Measurements from ENCODE around the gene IQCE. TPM values are rescaled to one million over a fixed set of nuclear protein-coding genes. Genes with fewer than 3 reads are reported as not detected.

IQCE gene, protein sequence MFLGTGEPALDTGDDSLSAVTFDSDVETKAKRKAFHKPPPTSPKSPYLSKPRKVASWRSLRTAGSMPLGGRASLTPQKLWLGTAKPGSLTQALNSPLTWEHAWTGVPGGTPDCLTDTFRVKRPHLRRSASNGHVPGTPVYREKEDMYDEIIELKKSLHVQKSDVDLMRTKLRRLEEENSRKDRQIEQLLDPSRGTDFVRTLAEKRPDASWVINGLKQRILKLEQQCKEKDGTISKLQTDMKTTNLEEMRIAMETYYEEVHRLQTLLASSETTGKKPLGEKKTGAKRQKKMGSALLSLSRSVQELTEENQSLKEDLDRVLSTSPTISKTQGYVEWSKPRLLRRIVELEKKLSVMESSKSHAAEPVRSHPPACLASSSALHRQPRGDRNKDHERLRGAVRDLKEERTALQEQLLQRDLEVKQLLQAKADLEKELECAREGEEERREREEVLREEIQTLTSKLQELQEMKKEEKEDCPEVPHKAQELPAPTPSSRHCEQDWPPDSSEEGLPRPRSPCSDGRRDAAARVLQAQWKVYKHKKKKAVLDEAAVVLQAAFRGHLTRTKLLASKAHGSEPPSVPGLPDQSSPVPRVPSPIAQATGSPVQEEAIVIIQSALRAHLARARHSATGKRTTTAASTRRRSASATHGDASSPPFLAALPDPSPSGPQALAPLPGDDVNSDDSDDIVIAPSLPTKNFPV
- 1 to 10 TPM; 7.2 to 8.4 TPM for total RNA-seq

DNA sequence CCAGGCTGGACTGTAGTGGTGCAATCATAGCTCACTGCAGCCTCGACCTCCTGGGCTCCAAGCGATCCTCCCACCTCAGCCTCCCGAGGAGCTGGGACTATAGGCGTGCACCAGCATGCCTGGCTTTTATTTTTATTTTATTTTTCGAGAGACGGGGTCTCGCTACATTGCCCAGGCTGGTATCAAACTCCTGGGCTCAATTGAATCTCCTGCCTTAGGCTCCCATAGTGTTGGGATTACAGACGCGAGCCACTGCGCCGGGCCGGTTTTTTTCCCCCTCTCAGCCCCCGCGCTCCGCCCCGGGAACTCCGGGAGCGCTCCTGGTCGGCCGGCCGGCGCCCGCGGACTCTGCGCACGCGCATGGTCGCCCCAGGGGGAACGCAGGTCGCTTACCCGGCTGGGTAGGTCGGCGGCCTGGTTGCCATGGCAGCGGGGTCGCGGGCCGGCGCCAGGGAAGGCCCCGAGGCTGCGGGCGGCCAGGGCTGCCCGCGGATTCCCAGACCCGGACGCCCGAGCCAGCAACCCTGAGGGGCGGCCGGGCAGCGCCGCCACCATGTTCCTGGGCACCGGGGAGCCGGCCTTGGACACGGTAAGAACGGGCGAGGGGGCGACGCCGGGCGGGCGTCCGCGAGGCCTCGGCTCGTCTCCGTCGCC lies at the start of gene IQCE:
Gene IQCE, plus strand, starts transcription at position 351 of the 654 bp plus-strand sequence. Its CDS starts 203 bp downstream, at position 554.
- peak; percentile 50 for ATAC-seq
- CTCF ChIA-PET: interaction anchor here (0.6 kb wide), 1 partner anchor 194 kb away, joined by 4 read pairs; no protein-coding TSS in a partner anchor
- peak; percentile 94 for DNase-seq
- POLR2A ChIA-PET: interaction anchor here (0.6 kb wide), 2 partner anchors 28 to 709 kb away, joined by 4 to 5 read pairs; no protein-coding TSS in a partner anchor
- Mint-ChIP-seq H3K36me3 (ENCODE audit: low read depth) (peaks cover 10% of the 10 kb centered on the region), H3K4me1 (peaks cover 23% of the 10 kb centered on the region), H3K9me3 (ENCODE audit: low read depth) (no peaks in the 10 kb centered on the region), H3K4me3 (peak within 1 kb of the TSS; percentile 73), H3K27ac (no peak within 1 kb of the TSS), H3K27me3 (no peaks in the 10 kb centered on the region)
- intact Hi-C loops (cut with DNase I, micrococcal nuclease): loop anchor here (1.0 to 10.0 kb wide), 8 partner anchors 28 to 1026 kb away; partner anchors contain the start of genes TTYH3 (in 2 of the 2) and EIF3B (in 1 of the 2)

DNA sequence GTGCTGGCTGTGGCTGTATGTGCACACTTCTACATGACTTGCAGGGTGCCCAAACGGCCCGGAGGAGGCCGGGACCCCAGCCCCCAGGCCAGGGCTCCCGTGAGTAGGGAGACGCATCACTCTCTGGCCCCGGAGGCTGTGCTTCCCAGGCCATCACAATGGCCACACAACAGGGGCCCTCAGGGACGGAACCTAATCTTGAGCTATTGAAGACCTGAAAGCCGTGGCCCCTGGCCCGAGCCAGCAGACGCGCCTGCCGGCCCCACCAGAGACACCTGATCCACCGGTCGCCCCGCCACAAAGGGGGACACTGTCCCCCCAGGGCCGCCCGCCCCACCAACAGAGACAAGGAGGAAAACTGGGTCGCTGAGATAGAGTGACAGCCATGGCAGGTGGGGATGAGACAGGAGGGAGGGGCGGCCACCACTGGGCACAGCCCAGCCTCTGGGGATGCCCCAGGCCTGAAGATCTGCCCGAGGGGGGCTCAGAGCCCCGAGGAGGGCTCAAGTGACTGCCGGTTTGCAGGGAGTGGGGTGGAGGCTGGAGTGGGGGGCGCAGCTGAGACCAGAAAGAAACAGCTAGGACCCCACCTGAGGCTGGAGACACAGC lies 49.4 kb upstream of the IQCE start:
- H3K36me3 Mint-ChIP-seq (ENCODE audit: low read depth): no peaks in the 10 kb centered on the region
- H3K27me3 Mint-ChIP-seq: no peaks in the 10 kb centered on the region
- intact Hi-C loops (cut with DNase I, micrococcal nuclease): no loop called here
- CTCF ChIA-PET: interaction anchor here (1.2 kb wide), 1 partner anchor 11 kb away, joined by 4 read pairs; no protein-coding TSS in a partner anchor
- peak overlapping the region; percentile 54 for H3K4me3 Mint-ChIP-seq
- ATAC-seq (no peak), DNase-seq (no peak)
- no peaks in the 10 kb centered on the region for H3K9me3 Mint-ChIP-seq (ENCODE audit: low read depth)
- H3K4me1 Mint-ChIP-seq: peaks cover 52% of the 10 kb centered on the region
- POLR2A ChIA-PET: interaction anchor here (0.5 to 0.6 kb wide), 2 partner anchors 19 to 269 kb away, joined by 3 read pairs; no protein-coding TSS in a partner anchor
- H3K27ac Mint-ChIP-seq: peak overlapping the region; percentile 67

DNA sequence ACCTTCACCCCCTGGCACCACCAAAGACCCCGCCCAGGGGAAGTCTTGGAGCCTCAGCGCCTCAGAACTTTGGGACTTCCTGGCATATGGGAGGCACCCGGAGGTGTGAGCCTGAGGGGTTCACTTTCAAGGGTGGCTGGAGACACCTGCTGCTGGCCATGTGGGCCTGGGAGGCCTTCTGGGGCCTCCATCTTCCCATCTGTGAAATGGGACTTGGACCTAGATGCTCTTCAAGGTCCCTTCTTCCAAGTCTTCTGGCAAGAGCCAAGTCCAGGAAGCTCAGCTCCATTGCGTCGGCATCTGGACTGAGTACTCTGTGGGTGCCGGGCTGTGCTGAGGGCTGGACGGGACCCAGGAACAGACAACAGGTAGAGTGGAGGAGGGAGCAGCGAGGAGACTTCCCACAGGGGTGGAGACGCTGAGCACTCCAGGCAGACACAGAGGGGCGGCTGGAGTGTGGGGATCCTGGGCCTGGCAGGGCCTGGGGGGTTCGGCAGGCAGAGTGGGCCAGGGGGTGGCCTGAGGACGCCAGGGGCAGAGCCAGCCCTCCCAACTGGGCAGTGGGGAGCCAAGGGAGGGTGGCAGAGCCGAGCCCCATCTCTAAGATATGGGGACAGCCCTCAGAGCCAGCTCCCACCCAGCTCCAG lies 48.5 kb upstream of the IQCE start:
- CTCF ChIA-PET: interaction anchor here (1.2 to 1.6 kb wide), 3 partner anchors 11 to 200 kb away, joined by 3 to 5 read pairs (median 5); no protein-coding TSS in a partner anchor
- Mint-ChIP-seq H3K4me1 (peaks cover 52% of the 10 kb centered on the region), H3K27ac (peak overlapping the region; percentile 89), H3K27me3 (no peaks in the 10 kb centered on the region), H3K36me3 (ENCODE audit: low read depth) (no peaks in the 10 kb centered on the region), H3K4me3 (peak overlapping the region; percentile 17), H3K9me3 (ENCODE audit: low read depth) (no peaks in the 10 kb centered on the region)
- DNase-seq: no peak
- POLR2A ChIA-PET: no interaction called here
- no peak for ATAC-seq
- intact Hi-C loops (cut with DNase I, micrococcal nuclease): loop anchor here in 1 of 2 experiments (5.0 kb wide), 1 partner anchor 33 kb away; the partner anchor contains the start of gene GRIFIN

DNA sequence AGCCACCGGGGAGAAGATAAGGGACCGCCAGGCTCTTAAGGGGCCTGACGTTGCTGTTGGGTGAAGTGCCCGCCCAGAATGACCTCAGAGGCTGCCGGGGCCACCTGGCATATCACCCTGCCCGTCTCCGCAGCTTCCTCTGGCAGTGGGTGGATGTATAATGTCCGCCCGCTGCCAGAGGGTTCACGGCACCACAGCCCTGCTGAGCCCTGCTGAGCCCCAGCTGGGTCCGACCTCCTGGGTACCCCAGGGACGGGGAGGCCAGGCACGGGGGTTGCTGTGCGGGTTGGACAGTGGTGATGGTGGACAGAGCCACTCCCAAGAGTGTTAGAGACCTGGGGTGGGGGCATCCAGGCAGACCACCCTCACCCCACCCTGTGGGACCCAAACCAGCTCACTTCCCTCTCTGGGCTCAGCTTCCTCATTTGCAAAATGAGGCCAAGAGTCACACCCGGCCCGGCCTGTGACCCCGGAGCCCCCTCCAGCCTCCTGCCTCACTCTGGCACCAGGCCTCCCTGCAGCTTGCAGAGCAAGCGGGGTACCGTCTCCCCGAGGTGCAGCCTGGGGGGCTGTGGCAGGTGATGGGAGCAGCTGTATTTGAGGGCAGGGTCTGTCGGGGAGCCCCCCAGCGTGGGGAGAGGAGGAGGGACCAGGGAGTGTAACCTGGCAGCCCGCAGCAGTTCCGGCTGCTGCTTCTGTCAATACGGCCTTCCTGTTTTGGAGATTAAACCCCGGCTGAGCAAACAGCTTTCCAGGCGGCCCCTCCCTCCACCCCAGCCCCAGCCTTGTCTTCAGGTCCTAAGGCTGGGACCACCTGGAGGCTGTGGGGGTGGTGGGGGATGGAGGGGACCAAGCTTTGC lies 47.6 kb upstream of the IQCE start:
- DNase-seq (peak; percentile 80), ATAC-seq (peak; percentile 52)
- Mint-ChIP-seq H3K4me1 (peaks cover 52% of the 10 kb centered on the region), H3K27me3 (no peaks in the 10 kb centered on the region), H3K4me3 (peak overlapping the region; percentile 46), H3K36me3 (ENCODE audit: low read depth) (no peaks in the 10 kb centered on the region), H3K27ac (peak overlapping the region; percentile 89), H3K9me3 (ENCODE audit: low read depth) (no peaks in the 10 kb centered on the region)
- ChIA-PET POLR2A (interaction anchor here (0.5 to 0.8 kb wide), 2 partner anchors 9 to 210 kb away, joined by 3 to 6 read pairs; no protein-coding TSS in a partner anchor), CTCF (interaction anchor here (0.6 to 1.6 kb wide), 6 partner anchors 10 to 353 kb away, joined by 3 to 7 read pairs (median 4); no protein-coding TSS in a partner anchor)
- intact Hi-C loops (cut with DNase I, micrococcal nuclease): loop anchor here in 1 of 2 experiments (1.0 to 5.0 kb wide), 2 partner anchors 8 to 34 kb away; partner anchors contain the start of genes GRIFIN and LFNG

DNA sequence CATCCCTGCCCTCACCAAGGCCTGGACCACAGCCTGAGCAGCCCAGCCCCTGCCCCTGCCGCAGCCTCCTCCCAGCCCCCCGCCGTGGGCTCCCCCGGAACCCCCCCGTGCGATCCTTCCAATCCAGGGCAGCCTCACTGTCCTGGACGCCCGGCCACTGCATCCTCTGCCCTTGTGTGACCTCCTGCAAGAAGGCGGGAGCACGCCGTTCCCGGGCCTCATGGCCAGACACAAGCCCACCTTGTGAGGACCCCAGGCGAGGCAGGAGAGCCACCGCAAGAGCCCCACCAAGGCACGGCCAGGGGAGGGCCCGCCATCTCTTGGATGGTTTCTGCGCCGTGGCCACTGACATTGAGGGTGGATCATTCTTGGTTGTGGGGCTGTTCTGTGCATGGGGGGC lies 47.0 kb upstream of the IQCE start:
- CTCF ChIA-PET: interaction anchor here (1.0 to 1.6 kb wide), 4 partner anchors 10 to 110 kb away, joined by 3 to 5 read pairs (median 4); no protein-coding TSS in a partner anchor
- H3K36me3 Mint-ChIP-seq (ENCODE audit: low read depth): no peaks in the 10 kb centered on the region
- no peak for DNase-seq
- no peak for ATAC-seq
- H3K9me3 Mint-ChIP-seq (ENCODE audit: low read depth): no peaks in the 10 kb centered on the region
- no peaks in the 10 kb centered on the region for H3K27me3 Mint-ChIP-seq
- intact Hi-C loops (cut with DNase I, micrococcal nuclease): loop anchor here in 1 of 2 experiments (1.0 to 5.0 kb wide), 2 partner anchors 8 to 34 kb away; partner anchors contain the start of genes GRIFIN and LFNG
- POLR2A ChIA-PET: interaction anchor here (0.8 kb wide), 1 partner anchor 9 kb away, joined by 3 read pairs; no protein-coding TSS in a partner anchor
- peak overlapping the region; percentile 89 for H3K27ac Mint-ChIP-seq
- H3K4me1 Mint-ChIP-seq: peaks cover 52% of the 10 kb centered on the region
- peak overlapping the region; percentile 46 for H3K4me3 Mint-ChIP-seq

DNA sequence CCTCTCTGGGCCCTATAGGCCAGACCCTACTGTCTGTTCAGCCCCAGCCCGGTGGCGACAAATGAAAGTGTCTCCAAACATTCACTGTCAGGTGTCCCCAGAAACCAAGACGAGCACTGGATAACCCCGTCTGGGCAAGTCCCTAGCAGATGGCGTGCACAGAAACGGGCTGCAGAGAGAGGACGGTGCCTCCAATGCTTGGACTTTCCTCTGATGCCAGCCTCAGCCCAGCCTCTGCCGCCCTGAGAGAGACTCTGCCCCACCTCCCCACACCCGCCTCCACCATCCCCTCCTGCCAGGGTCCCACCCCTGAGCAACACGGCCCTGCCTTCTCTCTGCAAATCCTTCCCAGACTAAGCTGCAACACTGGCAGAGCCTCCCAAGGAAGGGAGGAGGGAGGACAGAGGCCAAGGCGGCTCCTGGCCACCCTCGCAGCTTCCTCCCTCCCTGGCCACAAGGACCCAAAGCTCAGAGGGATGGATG lies 46.6 kb upstream of the IQCE start:
- H3K4me3 Mint-ChIP-seq: peak overlapping the region; percentile 34
- ChIA-PET POLR2A (interaction anchor here (0.8 kb wide), 1 partner anchor 8 kb away, joined by 3 read pairs; no protein-coding TSS in a partner anchor), CTCF (interaction anchor here (1.2 kb wide), 1 partner anchor 9 kb away, joined by 3 read pairs; no protein-coding TSS in a partner anchor)
- no peaks in the 10 kb centered on the region for H3K9me3 Mint-ChIP-seq (ENCODE audit: low read depth)
- no peaks in the 10 kb centered on the region for H3K36me3 Mint-ChIP-seq (ENCODE audit: low read depth)
- H3K4me1 Mint-ChIP-seq: peaks cover 52% of the 10 kb centered on the region
- no peaks in the 10 kb centered on the region for H3K27me3 Mint-ChIP-seq
- ATAC-seq: no peak
- peak; percentile 51 for DNase-seq
- H3K27ac Mint-ChIP-seq: peak overlapping the region; percentile 89
- intact Hi-C loops (cut with DNase I, micrococcal nuclease): loop anchor here in 1 of 2 experiments (5.0 kb wide), 1 partner anchor 35 kb away; the partner anchor contains the start of gene GRIFIN

DNA sequence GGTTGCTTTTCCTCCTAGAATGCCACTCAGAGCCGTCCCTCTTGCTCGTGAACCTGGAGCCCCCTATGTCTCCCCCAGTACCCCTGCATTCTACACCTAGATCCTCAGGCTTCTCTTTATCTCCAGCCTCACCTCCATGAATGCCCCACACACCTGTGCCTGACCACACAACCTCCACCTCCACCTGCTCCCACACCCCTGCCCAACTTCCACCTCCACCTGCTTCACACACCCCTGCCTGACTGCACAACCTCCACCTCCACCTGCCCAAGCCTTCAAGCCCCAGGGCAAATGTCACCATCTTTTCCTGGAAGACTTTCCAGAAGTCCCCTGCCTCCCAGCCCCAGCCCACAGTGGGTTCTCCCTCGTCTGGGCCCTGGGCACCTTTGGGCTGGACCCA lies 46.1 kb upstream of the IQCE start:
- ChIA-PET CTCF (interaction anchor here (1.2 kb wide), 1 partner anchor 9 kb away, joined by 3 read pairs; no protein-coding TSS in a partner anchor), POLR2A (no interaction called here)
- H3K4me3 Mint-ChIP-seq: no peak overlapping the region
- peaks cover 55% of the 10 kb centered on the region for H3K4me1 Mint-ChIP-seq
- intact Hi-C loops (cut with DNase I, micrococcal nuclease): loop anchor here in 1 of 2 experiments (5.0 kb wide), 1 partner anchor 35 kb away; the partner anchor contains the start of gene GRIFIN
- H3K9me3 Mint-ChIP-seq (ENCODE audit: low read depth): no peaks in the 10 kb centered on the region
- no peak for DNase-seq
- H3K36me3 Mint-ChIP-seq (ENCODE audit: low read depth): no peaks in the 10 kb centered on the region
- no peak for ATAC-seq
- no peaks in the 10 kb centered on the region for H3K27me3 Mint-ChIP-seq
- H3K27ac Mint-ChIP-seq: peak overlapping the region; percentile 77

DNA sequence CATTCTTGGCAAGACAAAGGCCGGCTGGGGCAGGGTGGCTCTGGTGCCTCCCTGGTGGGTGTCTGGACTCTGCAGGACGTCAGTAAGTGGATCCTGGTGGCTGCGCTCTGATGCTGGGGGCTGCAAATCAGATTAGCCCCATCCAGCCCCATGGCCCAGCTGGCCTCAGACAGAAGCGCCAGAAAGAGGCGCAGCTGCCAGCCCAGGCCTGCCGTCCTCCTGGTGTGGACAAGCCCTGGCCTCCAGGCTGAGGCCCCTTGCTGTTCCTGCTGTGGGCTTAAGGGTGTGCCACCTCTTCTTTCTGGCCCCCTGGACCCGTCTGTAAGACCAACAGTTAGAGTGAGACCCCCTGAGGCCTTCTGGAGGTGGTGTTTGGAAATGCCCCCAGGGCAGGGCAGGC lies 45.1 kb upstream of the IQCE start:
- ChIA-PET CTCF (no interaction called here), POLR2A (no interaction called here)
- intact Hi-C loops (cut with DNase I, micrococcal nuclease): loop anchor here in 1 of 2 experiments (5.0 kb wide), 1 partner anchor 36 kb away; the partner anchor contains the start of gene GRIFIN
- Mint-ChIP-seq H3K4me1 (peaks cover 55% of the 10 kb centered on the region), H3K27me3 (no peaks in the 10 kb centered on the region), H3K27ac (no peak overlapping the region), H3K36me3 (ENCODE audit: low read depth) (no peaks in the 10 kb centered on the region), H3K9me3 (ENCODE audit: low read depth) (no peaks in the 10 kb centered on the region), H3K4me3 (no peak overlapping the region)
- no peak for ATAC-seq
- DNase-seq: no peak
